NOMO-1 (cell line): ENCODE measurements around the gene GRID2.
"Not testable (repeated sequence)": the region's sequence is repeated elsewhere in the genome, so short reads cannot be mapped to it uniquely, and the experiment has no call there.

Experiments used
- DNase-seq, 2 experiments: peaks; one replicate each; lab custom pipeline; 2025; ENCODE audit not compliant: unreplicated experiment in 2 of 2; lab: John Stamatoyannopoulos, UW

Gene GRID2

DNA sequence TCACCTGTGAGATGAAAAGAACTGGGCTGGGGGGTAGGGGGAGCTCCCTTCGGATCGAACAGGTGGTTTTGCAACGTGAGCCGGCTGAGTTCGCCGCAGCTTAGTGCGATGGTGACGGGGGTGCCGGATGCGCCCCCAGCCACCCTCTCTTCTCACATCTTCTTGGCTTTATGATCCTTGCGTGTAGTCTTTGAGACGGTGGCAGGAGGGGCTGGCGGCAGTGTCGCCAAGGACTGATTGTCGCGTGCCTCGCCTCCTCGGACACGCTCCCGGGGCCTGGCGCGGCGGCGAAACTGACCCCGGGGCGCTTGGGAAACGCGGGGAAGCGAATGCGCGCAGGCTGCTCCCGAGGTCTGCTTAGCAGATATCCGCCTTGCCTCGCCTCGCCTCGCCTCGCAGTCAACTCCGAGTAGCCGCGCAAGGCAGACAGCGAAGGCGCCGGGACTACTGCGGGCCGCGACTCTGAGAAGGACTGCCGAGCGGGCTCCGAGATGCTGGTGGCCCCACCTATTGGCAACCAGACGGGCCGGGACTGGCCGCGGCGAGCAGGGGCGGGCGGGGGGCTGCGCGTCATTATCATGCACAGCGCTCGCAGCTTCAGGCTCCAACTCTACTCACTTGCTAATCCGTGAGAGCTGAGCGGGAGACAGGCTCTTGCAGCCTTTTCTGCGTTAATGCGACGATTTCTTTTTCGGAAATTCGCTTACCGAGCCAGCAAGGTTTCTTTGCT lies 1.5 kb downstream of the GRID2 start:
- DNase-seq, result no peak

DNA sequence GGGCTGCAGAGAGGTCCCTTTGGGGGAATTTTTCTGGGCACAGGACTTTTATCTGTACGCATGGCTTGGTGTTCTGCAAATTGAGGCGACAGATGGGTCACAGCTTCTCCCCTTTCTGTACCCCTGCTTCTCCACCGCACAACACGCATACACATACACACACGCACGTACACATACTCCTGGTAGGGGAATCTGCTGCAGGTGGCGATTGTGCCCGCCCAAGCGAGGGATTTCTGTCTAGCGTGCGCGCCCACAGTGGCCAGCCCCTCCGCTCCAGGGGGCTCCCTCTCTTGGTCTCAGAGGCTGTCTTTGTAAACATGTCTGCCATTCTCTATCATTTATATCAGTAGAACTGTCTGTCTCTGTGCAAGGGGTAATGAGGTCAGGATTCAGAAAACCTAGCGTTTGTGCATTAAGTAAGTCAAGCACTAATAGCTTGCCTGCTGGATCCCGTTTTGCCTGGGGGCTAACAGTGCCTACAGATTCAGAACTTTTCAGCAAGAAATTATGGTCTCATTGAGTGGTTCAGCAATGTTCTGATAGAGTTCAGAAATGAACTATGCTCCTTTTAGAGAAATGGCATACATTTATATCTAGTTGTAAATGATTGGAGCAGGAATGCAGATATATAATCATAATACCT lies 2.2 kb downstream of the GRID2 start:
- DNase-seq, result no peak

DNA sequence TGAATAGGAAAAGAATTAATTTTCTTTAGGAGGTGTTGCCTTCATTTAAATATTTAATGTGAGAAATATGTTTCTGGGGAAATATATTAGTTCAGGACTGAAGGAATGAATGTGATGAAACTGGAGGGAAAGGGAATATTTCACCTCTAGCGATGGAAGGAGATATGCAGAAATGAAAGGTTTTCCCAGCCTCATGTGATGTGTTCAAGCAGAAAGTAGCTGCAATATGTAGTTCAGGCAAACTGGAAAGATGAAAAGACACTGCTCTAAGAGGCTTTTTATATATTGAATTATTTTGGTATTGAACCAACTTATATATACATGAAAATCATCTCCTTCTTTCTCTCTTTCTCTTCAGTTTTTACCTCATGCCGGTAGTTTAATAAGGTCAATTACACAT lies 3.4 kb downstream of the GRID2 start:
- DNase-seq, result no peak

DNA sequence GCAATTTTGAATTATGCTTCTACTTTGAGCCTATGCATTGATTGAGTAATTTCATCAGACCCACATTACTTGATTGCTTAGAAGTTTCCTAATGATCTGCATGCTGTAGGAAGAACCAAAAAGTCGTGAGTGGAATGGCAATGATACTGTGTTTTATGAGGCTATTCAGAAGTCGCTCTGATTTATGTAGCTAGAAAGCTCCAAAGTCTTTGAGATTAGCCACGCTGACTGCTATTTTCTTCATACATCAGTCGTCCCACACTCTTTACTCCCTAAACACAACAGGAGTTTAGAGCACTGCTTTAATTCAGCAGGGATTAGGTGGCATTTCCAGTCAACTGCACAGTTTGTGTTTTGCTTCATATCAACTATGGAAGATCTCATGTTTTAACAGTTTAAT lies 4.1 kb downstream of the GRID2 start:
- no peak for DNase-seq

- DNase-seq, result no peak
These were observed 13.3 kb downstream of the GRID2 start for GRCh38 chr4:92317047-92317446.

- DNase-seq, result no peak
These were observed 24.3 kb downstream of the GRID2 start for GRCh38 chr4:92328095-92328494.

GRCh38 chr4:92333016-92333415 lies 29.2 kb downstream of the GRID2 start:
- no peak for DNase-seq

DNA sequence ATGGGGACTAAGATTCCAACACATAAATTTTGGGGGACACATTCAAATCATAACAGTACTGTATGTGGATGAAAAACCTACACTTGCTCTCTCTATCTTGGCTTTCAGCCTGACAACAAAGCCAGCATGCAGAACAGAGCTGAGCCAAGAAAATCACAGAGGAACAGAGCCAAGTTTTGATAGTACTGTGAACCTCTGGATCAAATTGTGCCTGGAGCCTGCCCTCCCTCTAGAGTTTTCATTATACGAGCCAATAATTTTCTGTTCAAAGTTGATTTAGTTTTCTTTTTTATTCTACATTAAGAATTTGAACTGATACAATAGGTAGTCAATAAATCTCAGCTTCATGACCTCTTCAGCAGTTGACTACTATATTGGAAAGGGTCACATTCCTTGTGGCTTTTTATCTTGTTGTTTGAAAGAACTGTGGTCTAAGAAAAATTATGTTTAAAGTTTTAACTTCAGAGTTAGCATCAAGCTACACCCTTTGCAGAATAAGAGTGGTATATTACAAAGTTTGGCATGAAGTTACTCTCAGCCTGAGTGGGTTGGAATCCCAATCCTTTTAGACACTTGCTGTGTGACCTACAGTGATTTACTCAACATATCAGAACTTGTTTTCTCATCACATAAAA lies 31.1 kb downstream of the GRID2 start:
- no peak for DNase-seq

- no peak for DNase-seq
These were observed 35.9 kb downstream of the GRID2 start for GRCh38 chr4:92339676-92340075.

DNA sequence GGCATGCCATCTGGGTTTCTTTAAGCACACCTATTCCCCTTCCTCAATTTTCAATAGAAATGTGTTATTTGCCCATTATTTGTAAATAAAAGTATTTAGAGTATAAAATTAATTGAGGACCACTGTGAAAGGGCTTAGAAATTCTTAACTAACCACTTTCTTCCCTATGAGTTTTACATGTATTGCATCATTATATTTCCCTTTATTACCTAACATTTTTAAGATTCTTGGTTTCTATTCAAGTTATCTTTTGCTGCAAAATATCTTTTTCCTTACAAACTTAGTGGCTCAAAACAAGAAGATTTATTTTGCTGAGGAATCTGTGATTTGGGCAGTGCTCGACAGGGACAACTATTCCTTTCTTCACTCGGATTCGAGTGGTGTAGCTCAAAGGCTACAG lies 40.5 kb downstream of the GRID2 start:
- DNase-seq, result no peak

- no peak for DNase-seq
These were observed 42.5 kb downstream of the GRID2 start for GRCh38 chr4:92346289-92346688.

- no peak for DNase-seq
These were observed 54.2 kb downstream of the GRID2 start for GRCh38 chr4:92357966-92358365.

DNA sequence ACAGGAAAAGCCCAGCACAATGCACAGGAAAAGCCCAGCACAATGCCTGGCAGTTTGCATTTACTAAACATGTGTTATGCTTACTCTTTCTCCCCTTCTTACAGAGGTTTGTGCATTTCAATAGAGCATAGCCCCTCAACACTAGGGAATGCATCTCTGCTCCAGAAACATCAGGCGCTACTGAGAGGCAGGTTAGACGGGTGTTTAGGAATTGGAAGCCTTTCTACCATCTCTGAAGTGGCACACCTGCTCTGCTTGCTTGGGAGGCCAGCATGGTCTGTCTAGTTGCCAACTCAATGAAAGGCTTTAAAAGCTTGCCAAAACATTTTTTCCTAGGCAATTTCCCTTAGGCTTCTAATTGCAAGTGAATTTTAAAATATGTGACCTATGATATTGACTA lies 55.7 kb downstream of the GRID2 start:
- no peak for DNase-seq

DNA sequence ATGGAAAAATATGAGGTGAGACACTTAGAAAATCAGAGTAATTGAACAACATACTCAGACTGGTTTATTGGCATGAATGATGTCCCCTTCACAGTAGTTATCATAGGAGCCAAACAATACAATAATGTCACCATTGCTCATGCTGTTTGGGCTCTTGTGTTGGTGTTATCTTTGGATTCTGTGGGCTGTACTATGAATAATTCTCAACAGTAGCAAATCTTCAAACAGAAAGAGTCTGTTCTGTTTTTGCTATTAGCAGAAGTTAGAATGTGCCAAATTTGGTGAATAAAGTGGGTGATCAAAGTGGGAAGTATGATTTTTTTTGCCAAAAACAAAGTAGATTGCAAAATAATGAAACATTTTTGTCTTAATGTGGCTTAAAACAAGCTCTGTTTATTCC lies 58.3 kb downstream of the GRID2 start:
- no peak for DNase-seq

DNA sequence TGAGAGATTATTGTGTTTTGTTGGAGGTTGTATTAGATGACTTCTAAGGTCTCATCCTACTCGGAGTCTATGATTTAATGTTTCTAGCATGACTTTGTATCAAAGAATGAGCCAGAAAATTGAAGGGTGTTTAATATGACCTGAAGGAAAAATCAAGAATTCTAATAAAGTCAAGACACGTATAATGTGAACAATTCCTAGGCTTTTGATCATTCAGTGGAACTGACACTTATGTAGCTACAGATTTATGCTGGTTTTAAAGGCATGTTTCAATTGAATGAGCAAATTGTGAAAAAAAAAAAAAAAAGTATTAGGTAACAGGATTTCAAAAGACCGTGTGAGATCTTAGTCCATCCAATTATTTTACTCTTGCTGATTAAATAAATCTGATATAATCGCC lies 64.9 kb downstream of the GRID2 start:
- no peak for DNase-seq

DNA sequence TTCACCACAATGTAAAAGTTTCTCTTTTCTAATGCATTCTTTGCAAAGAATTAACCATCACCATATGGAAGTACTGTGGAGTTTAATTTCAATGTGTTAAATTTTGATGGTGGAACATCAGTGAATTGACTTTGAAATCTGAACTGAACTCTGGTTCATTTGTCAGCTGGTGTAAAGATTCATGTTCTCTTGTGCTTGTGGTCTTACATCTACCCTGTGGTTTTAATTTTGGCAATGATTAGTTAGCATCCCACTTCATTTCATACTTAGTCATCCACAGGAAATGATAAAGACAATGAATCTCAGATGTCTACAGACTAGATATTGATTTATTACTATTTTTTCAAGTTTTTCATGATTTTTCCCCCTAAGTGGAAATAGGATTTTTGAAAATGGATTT lies 77.8 kb downstream of the GRID2 start:
- DNase-seq, result no peak

- DNase-seq, result no peak
These were observed 78.4 kb downstream of the GRID2 start for GRCh38 chr4:92382128-92382527.

- DNase-seq, result peak in 1 of 2 experiments; percentile 6
These were observed 83.8 kb downstream of the GRID2 start for GRCh38 chr4:92387459-92388069.

DNA sequence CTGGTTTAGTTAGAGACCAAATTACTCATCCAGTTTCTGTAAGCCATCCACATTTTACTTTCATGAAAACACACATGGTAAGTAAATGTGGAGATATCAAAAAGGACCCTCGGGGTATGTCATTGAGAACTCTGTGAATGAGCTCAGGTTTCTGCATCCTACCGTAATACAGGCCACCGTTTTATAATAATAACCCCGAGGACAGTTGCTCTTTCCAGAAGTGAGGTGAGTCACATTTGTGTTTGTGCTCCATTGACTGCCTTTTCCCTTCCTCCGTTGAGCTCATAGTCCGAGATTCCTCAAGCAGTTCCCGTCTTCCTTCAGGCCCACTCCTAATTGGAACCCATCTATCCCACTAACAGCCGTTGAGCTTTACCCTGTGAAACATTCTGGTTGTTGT lies 95.3 kb downstream of the GRID2 start:
- DNase-seq, result no peak

- not testable (repeated sequence) for DNase-seq
These were observed 99.8 kb downstream of the GRID2 start for GRCh38 chr4:92403525-92403924.

- DNase-seq, result no peak
These were observed 102.7 kb downstream of the GRID2 start for GRCh38 chr4:92406488-92406887.

- no peak for DNase-seq
These were observed 118.2 kb downstream of the GRID2 start for GRCh38 chr4:92421920-92422319.
